AML-193 (cell line): Measurements from ENCODE around the gene PDZRN3.
"Not testable (repeated sequence)": the region's sequence is repeated elsewhere in the genome, so short reads cannot be mapped to it uniquely, and the experiment has no call there.

ENCODE experiments used
- DNase-seq, 2 experiments: peaks; one replicate each; lab custom pipeline; 2025; lab: John Stamatoyannopoulos, UW

Gene PDZRN3

GRCh38 chr3:73491287-73491662, 133.5 kb downstream of the PDZRN3 start:
- DNase-seq: no peak

GRCh38 chr3:73490453-73491286, 134.1 kb downstream of the PDZRN3 start:
- no peak for DNase-seq

GRCh38 chr3:73485877-73486330, 138.8 kb downstream of the PDZRN3 start:
- no peak for DNase-seq

DNA sequence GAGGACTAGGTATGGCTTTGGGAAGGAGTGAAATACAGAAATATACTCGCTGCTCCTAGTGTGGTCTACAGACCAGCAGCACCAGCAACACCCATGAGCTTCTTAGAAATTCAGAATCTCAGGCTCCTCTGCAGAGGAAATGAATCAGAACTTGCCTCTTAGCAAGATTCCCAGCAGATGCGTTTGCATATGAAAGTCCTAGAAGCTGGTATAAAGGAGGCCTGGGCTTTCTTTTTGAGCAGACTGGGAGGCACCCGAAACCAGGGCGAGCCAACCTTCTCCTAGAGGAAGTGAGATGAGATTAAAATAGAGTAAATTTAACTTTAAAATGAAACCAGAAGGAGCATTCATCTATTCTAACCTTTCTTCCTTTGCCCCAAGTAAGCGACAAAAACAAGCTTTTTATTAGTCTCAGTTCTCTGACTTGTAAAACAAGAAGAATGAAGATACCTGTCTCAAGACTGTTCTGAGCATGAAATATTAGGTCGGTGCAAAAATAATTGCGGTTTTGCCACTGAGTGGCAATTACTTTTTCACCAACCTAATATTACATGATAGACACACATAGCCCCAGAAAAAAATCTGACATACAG, 140.0 kb downstream of the PDZRN3 start:
- no peak for DNase-seq

- no peak for DNase-seq
These were observed 142.9 kb downstream of the PDZRN3 start for GRCh38 chr3:73481888-73482287.

- DNase-seq: no peak
These were observed 144.5 kb downstream of the PDZRN3 start for GRCh38 chr3:73480187-73480672.

DNA sequence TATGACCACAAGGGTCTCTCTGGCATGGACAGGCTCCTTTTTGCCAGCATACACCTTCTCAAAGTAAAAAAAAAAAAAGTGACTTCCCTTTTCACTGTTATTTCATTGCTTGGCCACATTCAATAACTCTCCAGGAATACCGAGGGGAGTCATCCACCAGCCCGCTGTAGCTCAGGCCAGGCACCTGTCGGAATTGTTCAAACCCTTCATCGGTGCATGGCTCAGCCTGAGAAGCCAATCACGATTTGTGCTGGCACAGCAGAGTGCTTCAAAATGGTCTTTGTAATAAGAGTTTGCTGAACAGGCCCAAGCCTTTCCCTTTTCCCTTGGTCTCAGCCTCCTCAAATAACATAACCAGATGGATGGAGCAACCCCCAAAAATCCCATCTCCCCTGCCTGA, 145.4 kb downstream of the PDZRN3 start:
- no peak for DNase-seq

GRCh38 chr3:73478858-73479257, 145.9 kb downstream of the PDZRN3 start:
- DNase-seq: no peak

GRCh38 chr3:73475717-73476116, 149.0 kb downstream of the PDZRN3 start:
- DNase-seq: no peak

DNA sequence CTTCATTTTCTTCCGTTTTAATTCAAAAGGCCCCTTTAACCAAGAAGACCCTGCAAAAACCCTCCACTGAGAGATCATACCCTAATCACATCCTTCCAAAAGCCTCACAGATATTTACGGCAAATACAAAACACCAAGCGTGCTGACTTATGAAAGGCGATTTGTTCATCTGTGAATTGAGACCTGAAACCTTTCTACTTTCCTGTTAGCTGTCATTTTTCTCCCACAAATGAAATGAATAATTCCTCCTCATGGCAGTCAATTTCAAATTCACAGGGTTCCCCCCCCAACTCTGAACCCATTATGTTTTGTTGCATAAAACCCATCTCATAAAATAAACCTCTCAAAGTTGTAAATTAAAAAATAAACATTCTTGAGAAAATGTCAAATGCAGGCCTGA, 149.6 kb downstream of the PDZRN3 start:
- DNase-seq: no peak

DNA sequence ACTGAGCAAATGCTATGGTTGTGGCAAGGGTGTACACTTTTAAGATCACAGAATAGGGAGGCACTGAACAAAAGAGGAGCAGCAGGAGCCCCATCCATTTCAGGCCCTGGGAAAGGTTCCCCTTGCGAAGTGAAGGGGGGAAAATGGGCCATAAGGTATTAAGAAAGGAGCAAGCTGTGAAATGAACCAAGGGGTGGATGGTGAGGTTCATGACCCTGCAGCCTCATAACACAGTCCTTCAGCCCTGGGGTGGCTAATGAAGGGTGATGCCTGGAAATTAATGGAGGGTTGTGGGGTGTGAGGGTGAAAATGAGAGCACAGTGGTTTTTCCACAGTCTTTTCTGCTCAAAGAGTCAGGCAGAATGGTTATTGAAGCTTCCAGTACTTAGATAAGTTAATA, 150.1 kb downstream of the PDZRN3 start:
- DNase-seq: no peak

- no peak for DNase-seq
These were observed 150.8 kb downstream of the PDZRN3 start for GRCh38 chr3:73473898-73474416.

DNA sequence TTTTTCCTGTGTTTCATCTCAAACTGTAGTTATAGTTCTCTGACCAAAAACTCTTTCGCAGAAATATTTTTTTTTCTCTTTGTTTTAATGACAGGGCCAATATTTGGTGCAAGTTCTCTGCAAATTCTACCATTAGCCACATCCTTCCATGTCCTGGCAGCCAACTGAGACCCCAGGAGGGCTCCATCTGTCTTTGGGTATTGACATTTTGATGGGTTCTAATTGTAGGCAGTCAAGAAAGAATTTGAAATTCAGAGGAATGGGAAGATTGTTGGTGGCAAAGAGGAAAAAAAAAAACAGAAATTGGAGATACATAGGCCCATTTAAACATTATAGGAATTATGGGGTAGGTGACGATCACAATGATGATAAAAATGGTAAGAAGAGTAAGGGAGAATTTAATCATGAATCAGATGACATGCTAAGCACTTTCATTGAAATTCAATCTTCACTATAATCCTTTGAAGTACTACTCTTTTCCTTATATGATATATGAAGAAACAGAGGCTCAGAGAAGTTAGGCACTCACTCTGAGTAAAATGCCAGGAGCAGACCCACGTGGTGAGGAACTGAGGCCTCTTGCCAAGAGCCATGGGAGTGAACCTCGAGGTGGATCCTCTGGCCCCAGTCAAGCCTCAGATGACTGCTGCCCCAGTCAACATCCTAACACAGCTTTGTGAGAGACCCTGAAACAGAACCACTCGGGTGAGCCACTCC, 151.4 kb downstream of the PDZRN3 start:
- DNase-seq: no peak

DNA sequence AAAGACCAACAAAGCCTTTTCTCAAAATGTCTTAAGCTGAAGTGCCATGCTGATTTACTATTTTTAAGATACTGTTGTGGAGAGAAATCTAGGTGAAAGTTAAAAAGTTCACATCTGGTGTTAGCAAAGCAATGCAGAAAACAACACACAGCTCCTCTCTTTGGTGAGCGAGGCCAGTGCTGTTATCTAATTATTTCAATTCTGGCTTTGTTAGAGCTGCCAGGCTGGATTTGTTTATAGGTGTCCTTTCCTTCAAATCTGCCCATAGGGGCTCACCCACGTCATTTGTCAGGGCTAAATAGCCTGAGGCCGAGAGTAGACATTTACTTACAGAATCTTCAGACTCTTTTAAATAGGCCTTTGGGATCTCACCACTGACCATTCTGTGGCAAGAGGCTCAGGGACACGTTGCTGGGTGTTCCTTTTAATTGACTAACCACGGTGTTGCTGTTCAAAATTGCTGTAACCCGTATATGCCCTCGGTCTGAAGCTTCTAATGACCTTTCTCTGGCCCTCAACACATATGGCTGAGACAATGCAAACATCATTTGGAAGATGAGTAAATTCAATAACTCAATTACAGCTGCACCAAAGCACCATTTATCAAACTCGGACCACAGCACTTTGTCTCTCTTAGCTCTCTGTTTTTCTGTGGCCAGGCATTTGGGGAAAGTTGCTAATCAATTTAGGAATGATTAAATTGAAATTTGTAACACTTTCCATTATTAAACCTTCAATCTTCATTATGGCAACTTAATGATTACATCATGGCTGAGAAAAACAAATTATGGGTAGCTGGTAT, 152.6 kb downstream of the PDZRN3 start:
- DNase-seq: no peak

- DNase-seq: no peak
These were observed 153.9 kb downstream of the PDZRN3 start for GRCh38 chr3:73470860-73471259.

- DNase-seq: no peak
These were observed 155.4 kb downstream of the PDZRN3 start for GRCh38 chr3:73469331-73469730.

GRCh38 chr3:73467211-73467610, 157.5 kb downstream of the PDZRN3 start:
- no peak for DNase-seq

GRCh38 chr3:73465926-73466325, 158.8 kb downstream of the PDZRN3 start:
- no peak for DNase-seq

DNA sequence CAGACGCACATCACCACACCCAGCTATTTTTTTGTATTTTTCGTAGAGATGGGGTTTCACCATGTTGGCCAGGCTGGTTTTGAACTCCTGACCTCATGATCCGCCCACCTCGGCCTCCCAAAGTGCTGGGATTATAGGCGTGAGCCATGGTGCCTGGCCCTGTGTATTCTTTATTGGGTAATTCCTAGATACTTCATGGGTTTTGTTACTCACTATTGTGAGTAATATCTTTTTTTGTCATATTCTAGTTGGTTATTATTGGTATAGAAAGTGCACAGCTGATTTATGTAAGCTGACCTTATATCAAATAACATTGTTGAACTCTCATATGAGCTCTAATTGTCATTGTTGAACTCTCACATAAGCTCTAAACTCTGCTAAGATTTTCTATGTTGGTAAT, 160.6 kb downstream of the PDZRN3 start:
- not testable (repeated sequence) for DNase-seq

DNA sequence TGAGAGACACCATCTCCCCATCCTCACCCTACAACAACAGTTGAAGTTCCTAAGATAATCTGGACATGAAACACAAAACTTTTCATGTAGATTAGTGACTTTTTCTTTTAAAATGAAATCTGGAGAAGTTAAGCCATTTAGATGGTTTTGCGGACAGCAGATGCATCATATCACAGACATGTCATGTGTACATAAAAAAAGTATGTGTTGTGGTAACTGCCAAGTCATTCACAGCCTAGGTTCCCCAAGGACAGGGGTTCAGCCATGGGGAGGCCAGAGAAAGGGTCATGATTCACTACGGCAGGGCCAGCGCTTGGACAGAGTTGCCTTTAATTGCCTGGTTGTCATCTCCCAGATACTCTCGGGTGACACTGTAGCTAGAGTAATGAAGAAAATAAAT, 163.2 kb downstream of the PDZRN3 start:
- no peak for DNase-seq

DNA sequence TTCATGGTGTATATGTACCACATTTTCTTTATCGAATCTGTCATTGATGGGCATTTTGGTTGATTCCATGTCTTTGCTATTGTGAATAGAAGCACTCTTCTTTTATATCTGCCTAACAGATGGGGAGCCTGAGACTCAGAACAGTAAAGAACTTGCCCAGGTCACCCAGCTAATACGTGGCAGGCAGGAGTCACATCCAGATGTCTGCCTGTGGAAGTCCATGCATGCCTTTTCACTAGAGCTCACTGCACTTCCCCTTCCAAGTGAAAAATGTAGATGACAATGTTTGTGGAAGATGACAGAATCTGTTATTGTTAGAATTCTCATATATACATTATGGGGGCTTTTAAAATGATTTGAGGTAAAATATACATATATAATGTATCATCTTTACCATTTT, 165.0 kb downstream of the PDZRN3 start:
- no peak for DNase-seq

DNA sequence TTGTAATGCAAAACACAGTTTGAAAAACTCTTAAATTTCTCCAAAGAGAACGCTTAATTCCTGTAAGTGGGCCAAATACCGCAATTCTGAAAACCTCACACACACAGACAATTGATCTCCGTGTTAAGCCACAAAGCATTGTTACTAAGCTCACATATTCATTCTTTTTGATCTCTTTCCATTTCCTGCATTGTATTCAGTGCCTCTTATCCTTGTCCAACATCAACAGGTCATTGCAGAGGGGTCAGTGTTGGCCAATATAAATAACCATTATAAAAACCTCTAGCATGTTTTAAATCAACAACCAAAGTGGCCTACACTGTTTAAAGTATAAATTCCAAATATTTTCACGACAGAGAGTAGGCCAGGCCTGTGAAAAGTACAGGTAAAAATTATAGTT, 171.1 kb downstream of the PDZRN3 start:
- no peak for DNase-seq
